Germinal center (tissue), 1 donor: ENCODE results near the gene CPD.
"Not testable (repeated sequence)": the region's sequence is repeated elsewhere in the genome, so short reads cannot be mapped to it uniquely, and the experiment has no call there.

Experiments used
- DNase-seq: peaks from one replicate; pipeline ENCODE4 v3.0.0; 2012; ENCODE audit warnings: mixed read lengths, low spot score

The CPD gene

DNA sequence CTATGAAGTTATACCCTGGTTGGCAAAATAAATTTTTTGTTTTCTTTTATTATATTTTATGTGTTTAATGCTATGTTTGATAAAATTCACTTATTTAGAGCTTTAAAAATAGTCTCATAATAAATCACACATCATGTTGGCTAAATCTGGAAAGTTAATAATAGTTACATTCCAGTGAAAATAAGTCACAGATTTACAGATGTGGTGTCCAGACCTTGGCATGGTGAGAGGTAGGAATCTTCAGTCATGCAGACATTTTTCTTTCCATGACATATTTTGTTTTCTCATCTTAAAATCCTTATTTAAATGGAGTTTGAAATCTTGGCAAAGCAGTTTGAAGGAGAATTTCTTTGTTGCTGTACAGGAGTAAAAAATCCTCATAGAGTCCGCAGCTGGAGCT lies 50.4 kb downstream of the CPD start:
- no peak for DNase-seq

DNA sequence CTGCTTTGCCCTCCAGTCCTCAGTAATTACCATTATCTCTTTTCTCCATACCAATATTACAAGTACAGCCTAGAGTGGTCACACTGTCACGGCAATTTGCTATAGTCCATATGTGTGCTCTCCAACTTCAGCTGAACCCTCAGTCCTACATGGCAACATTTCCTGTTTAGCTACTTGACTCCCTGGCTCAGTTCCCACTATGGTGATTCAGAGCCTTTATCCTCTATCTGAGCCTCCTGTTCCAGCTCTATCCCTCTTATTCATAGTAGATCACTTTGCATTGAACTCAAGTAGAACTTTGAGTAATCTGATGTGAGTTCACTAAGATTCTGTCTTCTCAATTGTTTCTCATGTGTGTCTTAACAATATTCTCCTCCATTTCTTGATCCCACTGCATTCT lies 54.8 kb downstream of the CPD start:
- DNase-seq, result no peak

DNA sequence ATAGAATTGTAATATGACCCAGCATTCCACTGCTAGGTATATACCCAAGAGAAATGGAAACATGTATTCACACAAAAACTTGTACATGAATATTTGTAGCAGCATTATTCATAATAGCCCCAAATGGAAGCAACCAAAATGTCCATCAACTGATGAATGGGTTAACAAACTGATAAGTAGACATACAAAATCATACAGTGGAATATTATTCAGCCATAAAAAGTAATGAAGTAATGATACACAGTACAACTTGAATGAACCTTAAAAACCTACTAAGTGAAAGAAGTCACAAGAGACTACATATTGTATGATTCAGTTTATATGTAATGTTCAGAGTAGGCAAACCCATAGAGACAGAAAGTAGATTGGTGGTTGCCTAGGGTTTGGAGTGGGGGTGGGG lies 58.0 kb downstream of the CPD start:
- DNase-seq, result no peak

DNA sequence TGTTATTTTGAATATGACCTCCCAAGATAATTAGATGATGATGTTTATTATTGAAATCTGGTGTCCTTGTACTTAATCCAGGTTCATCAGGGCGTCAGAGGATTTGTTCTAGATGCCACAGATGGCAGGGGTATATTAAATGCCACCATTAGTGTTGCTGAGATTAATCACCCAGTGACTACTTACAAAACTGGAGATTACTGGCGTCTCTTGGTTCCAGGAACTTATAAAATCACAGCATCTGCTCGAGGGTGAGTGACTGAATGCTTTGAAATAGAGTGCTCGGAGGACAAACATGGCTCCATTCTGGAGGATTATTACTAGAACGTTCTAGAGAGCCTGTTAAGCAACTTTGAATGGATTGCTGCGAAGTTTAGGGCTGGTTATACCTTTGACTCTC lies 65.0 kb downstream of the CPD start:
- DNase-seq, result no peak

DNA sequence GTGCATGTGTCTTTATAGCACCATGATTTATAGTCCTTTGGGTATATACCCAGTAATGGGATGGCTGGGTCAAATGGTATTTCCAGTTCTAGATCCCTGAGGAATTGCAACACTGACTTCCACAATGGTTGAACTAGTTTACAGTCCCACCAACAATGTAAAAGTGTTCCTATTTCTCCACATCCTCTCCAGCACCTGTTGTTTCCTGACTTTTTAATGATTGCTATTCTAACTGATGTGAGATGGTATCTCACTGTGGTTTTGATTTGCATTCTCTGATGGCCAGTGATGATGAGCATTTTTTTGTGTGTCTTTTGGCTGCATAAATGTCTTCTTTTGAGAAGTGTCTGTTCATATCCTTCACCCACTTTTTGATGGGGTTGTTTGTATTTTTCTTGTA lies 67.9 kb downstream of the CPD start:
- not testable (repeated sequence) for DNase-seq

DNA sequence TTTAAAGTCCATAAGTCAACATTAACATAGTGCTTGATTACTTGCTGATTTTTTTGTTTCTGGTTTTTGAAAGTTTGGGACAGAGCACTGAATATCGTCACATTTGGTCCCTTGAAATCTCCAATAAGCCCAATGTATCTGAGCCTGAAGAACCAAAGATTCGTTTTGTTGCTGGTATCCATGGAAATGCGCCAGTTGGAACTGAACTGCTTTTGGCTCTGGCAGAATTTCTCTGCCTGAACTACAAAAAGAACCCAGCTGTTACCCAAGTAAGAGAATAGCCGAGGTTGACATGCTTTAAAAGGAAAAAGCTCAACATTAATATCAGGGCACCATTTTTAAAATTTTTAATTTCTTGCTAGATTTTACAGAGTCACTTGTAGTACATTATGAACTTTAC lies 70.8 kb downstream of the CPD start:
- no peak for DNase-seq

DNA sequence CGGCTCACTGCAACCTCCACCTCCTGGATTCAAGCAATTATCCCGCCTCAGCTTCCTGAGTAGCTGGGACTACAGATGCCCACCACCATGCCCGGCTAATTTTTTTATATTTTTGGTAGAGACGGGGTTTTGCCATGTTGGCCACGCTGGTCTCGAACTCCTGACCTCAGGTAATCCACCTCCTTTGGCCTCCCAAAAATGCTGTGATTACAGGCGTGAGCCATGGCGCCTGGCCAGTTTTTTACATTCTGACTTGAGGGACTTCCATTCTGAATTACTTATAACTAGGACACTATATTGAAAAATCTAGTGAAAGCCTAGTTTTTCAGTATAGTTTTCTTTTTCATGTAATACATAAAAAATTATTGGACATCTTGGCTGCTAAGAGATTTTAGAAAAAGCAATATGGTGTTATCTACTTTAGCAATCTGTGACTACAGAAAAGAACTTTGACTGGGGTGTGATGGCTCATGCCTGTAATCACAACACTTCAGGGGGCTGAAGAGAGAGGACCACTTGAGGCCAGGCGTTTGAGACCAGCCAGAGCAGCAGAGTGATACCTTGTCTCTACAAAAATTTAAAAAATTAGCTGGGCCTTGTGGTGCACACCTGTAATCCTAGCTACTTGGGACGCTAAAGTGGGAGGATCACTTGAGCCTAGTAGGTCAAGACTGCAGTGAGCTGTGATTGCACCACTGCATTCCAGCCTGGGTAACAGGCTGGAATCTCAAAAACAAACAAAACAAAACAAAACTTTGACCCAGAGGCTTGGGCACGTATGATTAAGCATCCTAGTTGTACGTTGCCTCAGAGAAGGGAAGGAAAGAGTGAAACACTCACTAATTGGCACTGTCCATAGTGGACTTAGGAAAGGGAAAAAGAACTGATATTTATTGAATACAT lies 71.6 kb downstream of the CPD start:
- no peak for DNase-seq

DNA sequence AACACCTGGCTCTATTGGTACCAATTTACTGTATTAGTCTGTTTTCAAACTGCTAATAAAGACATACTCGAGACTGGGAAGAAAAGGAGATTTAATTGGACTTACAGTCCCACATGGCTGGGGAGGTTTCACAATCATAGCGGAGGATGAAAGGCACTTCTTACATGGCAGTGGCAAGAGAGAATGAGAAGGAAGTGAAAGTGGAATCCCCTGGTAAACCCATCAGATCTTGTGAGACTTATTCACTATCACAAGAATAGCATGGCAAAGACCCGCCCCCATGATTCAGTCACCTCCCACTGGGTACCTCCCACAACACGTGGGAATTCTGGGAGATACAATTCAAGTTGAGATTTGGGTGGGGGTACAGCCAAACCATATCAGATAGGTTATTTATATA lies 75.9 kb downstream of the CPD start:
- no peak for DNase-seq

DNA sequence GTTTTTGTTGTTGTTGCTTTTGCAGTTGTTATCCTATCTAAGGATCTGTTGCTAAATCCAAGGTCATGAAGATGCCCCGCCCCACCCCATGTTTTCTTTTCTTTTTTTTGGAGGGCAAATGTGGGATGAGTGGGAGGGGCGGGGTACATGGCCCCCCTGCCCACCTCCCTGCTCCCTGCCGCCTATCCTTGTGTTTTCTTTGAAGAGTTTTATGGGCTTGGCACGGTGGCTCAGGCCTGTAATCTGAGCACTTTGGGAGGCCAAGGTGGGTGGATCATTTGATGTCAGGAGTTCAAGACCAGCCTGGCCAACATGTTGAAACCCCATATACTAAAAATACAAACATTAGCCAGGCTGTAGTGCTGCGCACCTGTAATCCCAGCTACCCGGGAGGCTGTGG lies 79.6 kb downstream of the CPD start:
- DNase-seq, result no peak

DNA sequence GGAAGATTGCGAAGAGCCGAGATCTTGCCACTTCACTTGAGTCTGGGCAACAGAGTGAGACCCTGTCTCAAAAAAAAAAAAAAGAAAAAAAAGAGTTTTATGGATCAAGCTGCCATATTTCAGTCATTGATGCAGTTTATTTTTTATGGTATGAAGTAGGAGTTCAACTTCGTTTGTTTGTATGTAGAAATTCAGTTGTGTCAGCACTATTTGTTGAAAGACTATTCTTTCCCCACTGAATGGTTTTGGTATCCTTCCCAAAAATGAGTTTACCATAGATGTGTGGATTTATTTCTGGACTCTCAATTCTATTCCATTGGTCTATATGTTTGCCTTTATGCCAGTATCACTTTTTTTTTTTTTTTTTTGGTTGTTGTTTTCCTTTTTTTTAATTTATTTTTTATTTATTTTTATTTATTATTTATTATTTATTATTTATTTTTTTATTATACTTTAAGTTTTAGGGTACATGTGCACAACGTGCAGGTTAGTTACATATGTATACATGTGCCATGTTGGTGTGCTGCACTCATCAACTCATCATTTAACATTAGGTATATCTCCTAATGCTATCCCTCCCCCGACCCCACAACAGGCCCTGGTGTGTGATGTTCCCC lies 80.2 kb downstream of the CPD start:
- DNase-seq, result not testable (repeated sequence)

DNA sequence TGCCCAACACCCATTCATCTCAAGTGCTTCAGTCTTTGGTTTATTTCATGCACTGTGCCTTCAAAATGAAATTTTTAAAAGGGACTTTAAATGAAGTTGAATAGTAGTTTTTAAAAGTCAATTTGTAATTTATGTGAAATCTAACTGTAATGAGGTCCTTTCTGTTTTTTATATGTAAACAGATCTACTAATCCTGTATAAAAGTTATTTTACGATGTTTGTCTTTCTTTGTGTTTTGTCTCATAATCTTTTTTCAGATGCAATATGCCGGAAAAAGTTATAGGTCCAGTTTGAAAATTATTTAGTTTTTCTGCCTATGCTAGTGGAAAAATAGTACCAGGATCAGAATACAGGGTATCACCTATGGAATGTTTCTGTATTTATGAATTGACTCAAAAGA lies 89.7 kb downstream of the CPD start:
- no peak for DNase-seq

DNA sequence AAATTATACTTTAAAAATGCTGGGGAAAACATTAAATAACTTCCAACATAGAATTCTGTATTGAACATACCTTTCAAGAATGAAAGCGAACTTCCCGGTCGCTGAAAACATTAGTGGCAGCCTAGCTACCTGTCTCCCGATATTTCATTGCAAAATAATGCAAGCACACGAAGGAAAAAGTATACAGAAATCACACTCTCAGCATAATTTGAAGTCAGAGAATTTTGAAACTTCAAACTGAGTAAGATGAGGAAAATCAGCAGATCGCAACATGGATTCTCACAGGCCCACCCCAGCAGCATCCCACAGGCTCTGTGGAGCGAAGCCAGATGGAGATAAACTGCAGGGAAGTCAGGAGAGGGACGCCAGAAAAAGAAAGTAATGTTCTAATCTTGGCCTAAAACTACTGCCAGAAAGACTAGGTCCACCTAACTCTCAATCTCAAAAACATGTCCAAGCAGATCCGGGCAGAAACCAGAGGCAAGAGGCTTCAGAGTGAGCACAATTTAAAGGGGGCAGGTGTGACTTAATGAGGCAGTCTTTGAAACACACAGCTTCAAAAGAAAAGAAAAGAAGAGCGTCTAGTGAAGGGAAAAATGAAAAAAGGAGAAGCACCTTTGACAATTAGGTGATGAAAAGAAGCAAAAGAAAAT lies 93.6 kb downstream of the CPD start:
- DNase-seq, result no peak

DNA sequence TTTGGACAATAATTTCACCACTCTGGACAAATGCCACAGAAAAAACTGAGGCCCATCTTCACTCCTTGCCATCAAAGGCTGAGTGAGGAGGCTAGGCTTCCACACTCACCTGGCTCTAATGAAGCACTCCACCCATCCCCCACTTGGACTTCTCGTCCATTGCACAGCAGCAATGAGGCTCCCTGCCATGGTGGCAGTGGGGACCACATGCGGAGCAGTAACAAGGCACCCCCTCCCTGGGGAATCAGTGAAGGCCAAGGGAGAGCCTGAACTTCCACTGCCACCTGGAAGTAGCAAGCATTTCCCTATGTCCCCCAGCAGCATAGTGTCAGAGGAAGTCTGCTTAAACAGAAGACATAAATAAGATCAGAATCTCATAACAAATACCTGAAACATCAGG lies 96.5 kb downstream of the CPD start:
- no peak for DNase-seq

DNA sequence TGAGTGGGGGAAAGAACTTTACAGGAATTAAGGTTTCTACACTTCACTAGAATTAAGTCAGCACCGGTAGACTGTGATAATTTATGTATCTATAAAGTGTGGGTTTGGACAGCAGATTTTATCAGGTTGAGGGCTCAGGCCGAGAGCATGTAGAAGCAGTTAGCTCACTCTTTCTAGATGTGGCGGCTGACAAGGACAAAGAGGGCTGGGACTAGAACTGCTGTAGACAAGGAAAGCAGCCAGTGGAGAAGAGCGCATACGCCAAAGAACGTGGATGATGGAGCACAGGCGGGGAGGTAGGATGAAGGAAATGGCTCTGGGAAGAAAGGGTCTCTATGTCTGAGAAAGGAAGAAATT lies 98.0 kb downstream of the CPD start:
- DNase-seq, result no peak

DNA sequence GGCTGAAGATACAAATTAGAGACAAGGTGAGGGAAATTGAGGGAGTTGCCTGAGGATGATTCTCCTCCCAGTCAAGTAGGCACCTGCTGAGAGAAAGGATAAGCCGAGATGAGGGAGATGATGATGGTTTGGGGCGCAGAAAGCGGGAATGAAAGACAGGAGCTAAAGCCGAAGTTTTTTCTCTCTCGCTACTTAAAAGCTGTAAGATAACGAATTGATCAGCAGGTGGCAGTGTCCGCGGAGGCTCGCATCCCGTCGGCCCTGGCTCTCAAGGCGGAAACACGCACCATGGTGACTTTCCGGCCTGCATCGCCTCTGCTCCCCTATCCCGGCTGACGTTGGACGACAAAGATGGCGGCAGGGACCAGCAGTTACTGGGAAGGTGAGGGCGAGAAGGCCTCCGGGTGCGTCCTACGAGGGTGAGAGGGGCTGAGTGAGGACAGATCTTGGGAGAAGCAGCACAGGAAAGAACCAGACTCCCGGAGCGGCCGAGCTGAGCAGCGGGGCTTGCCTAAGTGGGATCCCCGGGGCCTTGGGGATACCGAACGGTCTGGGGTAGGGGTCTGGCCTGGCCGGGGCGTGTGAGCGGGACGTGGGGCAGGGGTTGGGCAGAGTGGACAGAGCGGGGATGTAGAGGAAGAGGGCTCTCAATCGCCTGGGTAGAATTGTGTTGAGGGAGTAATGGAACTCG lies 98.5 kb downstream of the CPD start, which contains the start of gene GOSR1:
Gene GOSR1, plus strand, starts transcription at position 326 of the 691 bp plus-strand sequence. Its CDS starts 26 bp downstream, at position 352.
- peak; percentile 89 for DNase-seq

DNA sequence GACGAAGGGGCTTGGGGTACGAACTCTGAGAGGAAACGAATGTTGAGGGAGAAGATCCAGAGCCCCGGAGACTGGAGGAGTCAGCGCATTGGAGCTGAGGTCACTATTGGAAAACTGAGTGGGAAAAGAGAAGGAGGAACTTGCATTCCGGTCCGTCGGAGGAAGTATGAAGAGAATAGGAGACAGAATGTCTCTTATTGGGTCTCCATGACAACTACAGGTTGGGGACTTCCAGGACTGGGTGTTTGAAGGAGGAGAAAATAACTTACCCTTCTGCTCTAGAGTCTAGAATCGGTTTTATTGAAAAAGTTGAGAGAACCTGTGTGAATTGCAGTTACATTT lies 99.0 kb downstream of the CPD start:
- DNase-seq, result no peak

DNA sequence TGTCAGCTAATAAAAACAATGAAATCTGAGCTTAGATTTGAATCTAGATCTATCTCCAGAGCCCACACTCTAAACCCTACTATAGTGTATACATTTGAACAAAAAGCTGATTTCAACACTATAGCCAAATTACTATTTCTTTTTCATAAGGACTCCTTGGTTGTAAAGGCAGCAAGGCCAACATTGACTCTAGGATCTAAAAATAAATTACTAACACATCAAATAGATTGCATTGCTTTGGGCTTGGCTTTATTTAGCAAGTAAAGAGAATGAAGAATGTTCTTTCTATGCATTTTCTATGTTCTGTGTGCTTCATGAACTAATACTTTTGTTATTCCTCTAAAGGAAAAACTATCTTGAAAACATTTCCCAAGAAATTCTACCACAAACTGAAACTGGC lies 103.8 kb downstream of the CPD start:
- no peak for DNase-seq

DNA sequence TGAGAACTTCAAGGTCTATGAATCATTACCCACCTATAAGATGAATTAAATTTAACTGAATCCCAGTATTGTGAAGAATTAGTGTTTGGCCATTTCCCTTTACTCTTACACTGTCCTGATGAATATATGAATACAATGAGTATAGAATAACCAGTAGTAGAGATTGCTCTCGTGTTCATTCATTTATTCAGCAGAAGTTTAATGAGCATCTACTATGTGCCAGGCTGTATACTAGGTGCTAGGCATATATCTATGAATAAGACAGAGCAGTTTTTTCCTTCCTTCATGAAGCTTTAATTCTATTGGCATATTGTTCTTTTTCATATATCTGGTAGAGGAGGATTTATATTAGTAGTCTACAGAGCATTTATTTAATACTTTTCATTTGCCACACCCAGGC lies 104.4 kb downstream of the CPD start:
- DNase-seq, result no peak

DNA sequence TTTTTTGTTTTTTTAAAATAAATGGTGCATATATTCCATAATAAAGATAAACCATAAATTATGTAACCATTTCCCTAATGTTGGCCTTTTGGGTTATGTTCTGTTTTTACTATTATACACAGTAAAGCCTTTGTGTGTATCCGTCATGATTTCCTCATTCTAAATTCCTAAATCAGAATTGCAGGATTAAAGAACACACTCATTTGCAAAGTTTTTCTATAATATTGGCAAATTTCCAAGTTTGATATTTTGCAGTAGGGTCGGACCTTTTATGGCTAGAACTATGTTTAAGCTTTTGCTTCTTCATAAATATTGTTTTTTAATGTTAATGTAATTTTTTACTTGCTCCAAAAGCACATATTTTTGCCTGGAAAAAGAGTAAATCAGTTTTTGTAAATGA lies 115.1 kb downstream of the CPD start:
- no peak for DNase-seq

DNA sequence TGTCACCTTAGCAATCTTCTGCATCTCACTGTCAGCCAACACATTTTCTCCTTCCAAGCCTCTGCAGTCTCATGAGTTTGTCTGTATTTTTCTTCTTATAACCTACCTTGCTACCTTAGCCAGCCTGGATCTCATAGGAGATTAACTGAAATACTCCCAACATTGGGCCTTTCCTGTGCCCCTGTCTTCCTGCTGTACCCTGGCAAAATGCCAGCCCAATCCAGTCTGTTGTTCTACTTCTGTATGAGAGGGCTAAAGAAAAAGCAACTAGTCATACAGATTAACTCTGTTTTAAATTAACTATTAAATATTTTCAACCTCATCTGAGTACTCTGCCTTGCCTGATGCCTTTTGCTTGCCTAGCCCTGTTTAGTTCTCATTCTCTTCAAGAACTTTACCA lies 116.9 kb downstream of the CPD start:
- DNase-seq, result no peak

DNA sequence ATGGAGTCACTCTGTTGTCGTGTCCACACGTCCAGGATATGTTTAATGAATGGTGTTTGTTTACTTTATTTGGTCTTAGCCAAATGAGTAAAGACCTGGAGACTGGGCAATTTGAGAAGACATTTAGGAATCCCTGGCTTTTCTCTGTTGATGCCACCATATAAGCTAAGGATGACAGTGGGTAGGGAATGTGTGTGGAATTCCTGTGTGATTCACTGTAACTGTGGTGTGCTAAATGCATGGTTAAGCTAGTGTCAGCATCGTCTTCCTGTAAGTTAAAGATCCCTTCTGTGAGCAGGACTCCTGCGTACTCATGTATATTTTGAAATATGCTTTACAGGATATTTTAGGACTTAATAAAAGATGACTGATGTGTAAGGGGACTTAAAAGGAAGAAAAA lies 124.8 kb downstream of the CPD start:
- no peak for DNase-seq

DNA sequence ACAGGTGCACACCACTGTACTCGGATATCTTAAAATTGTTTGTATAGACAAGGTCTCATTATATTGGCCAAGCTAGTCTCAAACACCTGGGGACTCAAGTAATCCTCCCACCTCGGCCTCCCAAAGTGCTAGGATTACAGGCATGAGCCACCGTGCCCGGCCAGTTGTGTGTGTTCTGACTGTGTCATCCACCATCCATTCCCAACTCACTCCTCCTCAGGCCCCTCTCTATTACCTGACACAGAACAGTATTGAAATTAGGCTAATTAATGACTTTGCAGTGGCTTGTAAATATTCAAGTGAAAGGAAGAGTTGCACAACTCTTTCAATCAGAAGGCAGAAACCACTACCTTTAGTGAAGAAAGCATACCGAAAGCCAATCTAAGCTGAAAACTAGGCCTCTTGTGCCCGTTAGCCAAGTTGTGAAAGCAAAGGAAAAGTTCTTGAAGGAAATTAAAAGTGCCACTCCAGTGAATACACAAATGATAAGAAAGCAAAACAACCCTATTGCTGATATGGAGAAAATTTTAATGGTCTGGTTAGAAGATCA lies 127.2 kb downstream of the CPD start:
- DNase-seq, result no peak
